Head of caudate nucleus (tissue), 42 donors: ENCODE results near the gene ZBTB5.
"Not testable (repeated sequence)": the region's sequence is repeated elsewhere in the genome, so short reads cannot be mapped to it uniquely, and the experiment has no call there.

Source experiments
- DNase-seq, 42 donors: peaks; one replicate each; pipeline versions ENCODE4 v3.0.0 to v3.0.0-alpha.2; 2020 to 2021; ENCODE audit warnings: mixed read lengths in 7 of 42
- intact Hi-C: fragments of 100-400 bp; cut with DNase I; formaldehyde crosslinking; loops from one replicate; pipeline ENCODE4 v1.15.0; 2022

ZBTB5 gene

DNA sequence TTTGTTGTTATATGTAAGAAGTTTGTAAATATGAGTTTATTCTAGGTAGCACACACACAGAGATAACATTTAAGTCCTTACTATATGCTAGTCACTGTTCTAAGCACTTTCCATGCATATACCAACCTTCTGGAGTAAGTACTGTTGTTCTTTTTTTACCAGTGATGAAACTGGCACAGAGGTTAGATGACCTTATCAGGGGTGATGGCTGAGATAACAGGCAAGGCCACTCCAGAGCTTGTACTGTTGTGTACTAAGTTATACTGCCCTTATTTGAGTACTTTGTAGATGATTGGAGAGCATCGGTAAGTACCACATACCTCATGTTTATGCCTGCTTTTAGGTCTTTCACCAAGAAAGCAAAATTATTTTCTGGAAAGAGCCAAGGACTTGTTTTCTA lies 26.7 kb upstream of the ZBTB5 start:
- intact Hi-C loops = no loop called here
- DNase-seq = no peak

DNA sequence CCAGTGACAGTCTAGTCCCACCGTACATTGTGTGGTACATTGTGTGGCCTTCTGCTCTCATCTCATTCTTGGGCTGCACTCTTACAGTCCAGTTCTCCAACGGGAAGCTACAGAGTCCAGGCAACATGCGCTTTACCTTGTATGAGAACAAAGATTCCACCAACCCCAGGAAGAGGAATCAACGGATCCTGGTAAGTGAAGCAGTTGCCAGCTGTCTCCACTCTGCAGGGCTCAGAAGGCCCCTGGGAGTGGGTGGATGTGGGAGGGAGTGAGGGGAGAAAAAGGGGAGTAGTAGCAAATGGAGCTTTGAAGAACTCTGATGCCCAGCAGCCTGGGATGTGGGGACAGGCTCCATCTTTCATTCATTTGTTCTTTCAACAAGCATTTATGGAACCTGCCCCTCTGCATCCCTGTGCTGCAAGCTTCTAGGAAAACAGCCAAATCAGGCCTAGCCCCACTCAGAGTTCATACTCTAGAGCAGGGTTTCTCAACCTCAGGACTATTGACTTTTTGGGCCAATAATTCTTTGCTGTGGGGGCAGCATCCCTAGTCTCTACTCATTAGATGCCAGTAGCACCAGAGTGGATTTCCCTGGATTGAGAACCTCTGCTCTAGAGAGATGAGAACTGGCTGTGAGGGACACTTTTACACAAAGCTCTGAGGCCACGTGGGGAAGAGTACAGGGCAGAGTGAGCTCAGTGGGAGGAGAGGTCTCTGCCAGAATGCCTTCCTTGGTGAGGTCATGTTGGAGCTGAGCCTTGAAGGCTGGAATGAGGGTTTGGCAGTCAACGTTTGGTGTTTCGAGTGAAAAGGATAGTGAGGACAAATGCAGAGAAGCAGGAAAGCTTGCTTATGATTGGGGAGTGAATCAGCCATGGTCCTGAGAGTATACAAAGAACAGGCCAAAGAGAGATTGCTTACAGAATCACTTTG lies 21.6 kb upstream of the ZBTB5 start:
- intact Hi-C loops = loop anchor here (10.0 kb wide), 2 partner anchors 108 to 418 kb away; partner anchors contain the start of genes SLC25A51 and TOMM5
- DNase-seq = peak in 12 of 42 donors; percentile 25 to 78 (median 54)

DNA sequence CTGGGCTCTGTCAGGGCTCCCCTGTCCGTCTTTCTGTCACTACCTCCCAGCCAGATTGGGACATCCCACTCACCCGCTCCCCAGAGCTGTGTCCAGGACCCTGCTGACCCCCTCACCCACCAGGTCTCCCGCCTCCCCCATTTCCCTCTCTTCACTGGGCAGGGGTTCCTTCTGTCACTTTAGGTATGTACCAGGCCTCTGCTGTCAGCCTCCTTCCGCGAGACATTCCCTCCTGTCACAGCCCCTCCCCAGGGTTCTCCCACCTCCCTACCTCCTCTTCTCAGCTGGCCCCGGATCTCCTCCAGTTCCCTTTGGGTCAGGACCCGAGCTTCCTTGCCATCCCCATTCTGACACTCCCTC lies 21.0 kb upstream of the ZBTB5 start:
- no peak for DNase-seq
- intact Hi-C loops = loop anchor here (10.0 kb wide), 2 partner anchors 109 to 419 kb away; partner anchors contain the start of genes SLC25A51 and TOMM5

DNA sequence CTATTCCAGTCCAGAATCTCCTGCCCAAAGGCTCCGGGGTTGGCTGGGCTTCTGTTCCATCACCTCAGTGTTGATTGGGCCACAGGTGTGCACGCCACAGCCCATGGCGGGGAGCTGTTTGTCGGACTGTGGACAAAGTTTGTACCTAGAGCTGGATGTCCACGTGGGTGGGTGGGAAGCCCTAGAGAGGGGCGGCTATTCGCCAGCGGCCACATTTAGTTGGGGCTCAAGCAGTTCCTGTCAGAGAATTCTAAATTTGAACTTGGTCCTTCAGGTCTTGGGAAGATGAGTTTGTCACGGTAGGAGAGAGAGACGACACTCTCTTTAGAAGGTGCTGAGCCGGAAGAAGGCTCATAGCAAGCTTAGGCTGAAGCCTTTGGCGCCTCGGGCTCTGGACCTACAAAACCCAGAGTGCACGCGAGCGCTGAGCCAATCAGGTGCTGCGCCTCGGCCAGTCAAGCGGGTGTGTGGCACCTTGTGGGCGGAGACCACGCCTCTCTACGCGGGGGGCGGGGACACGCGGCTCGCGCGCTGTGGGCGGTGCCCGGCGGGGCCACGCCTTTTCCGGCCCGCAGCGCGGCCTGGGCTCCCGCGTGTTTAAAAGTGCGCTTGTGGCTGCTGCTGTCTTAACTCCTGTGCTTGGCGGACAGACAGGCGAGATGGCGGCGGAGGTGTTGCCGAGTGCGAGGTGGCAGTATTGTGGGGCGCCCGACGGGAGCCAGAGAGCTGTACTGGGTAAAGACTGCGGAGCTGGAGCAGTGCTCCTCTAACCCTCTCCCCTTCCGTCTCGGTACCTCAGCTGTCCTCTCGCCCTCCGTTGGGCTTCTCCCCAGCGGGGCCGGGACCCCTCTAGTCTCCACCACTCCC lies 20.4 kb upstream of the ZBTB5 start, which contains the start of gene POLR1E:
POLR1E (plus strand) TSS at position 560 of the 867 bp plus-strand sequence; CDS start at position 660, 100 bp downstream.
- peak; percentile 87 to 98 (median 94) for DNase-seq
- intact Hi-C loops = loop anchor here (10.0 kb wide), 2 partner anchors 109 to 419 kb away; partner anchors contain the start of genes SLC25A51 and TOMM5

DNA sequence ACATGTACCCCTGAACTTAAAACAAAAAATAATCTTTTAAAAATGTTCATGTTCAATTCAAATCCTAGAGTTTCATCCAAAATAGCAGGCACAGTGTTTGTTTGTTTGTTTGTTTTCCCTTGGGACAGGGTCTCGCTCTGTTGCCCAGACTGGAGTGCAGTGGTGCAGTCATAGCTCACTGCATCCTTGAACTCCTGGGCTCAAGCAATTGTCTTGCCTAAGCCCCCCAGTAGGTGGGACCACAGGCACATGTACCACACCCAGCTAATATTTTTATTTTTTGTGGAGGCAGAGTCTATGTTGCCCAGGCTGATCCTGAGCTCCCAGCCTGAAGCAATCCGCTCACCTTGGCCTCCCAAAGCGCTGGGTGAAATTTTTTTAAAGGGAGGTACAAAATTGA lies 15.5 kb upstream of the ZBTB5 start:
- no peak for DNase-seq
- intact Hi-C loops = loop anchor here (10.0 kb wide), 2 partner anchors 114 to 424 kb away; partner anchors contain the start of genes SLC25A51 and TOMM5

DNA sequence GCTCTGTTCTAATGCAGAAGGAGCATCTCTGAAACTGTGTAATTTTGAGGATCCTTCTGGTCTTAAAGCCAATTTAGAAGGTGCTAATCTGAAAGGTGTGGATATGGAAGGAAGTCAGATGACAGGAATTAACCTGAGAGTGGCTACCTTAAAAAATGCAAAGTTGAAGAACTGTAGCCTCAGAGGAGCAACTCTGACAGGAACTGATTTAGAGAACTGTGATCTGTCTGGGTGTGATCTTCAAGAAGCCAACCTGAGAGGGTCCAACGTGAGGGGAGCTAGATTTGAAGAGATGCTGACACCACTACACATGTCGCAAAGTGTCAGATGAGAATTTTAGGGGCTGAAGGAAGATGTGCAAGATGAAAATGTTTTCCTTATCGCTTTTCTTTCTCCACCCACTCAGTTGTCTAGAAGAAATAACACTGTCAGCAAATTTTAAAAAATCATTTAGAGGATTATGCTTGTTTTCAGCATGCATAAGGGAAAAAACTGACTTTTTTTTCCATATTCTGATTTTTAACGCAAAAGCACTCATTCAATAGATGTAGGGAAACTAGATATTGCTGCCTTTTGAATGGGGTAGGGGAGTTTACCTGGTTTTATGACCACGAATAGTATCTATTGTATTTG lies 12.9 kb upstream of the ZBTB5 start:
- intact Hi-C loops, DNase-seq: not testable (repeated sequence)

DNA sequence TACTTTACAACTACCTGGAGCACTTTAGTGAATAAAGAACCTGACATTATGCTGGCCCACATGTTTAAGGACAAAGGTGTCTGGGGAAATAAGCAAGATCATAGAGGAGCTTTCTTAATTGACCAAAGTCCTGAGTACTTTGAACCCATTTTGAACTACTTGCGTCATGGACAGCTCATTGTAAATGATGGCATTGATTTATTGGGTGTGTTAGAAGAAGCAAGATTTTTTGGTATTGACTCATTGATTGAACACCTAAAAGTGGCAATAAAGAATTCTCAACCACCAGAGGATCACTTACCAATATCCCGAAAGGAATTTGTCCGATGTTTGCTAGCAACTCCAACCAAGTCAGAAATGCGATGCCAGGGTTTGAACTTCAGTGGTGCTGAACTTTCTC lies 12.2 kb upstream of the ZBTB5 start:
- intact Hi-C loops, DNase-seq: not testable (repeated sequence)

DNA sequence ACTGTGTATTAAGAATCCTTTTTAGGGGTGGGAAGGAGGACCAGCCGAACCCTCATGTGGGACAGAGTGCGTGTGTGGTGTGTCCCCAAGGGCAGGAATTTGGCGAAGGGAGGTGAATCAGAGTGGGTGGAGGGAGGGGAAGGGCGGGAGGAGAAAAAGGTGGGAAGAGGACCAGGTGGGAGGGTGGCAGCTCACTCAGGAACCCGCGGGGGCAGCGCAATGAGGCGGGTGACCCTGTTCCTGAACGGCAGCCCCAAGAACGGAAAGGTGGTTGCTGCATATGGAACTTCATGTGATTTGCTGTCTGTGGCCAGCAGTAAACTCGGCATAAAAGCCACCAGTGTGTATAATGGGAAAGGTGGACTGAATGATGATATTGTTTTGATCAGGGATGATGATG lies 11.7 kb upstream of the ZBTB5 start:
- DNase-seq = peak in 20 of 42 donors; percentile 10 to 71 (median 39)
- intact Hi-C loops = no loop called here

DNA sequence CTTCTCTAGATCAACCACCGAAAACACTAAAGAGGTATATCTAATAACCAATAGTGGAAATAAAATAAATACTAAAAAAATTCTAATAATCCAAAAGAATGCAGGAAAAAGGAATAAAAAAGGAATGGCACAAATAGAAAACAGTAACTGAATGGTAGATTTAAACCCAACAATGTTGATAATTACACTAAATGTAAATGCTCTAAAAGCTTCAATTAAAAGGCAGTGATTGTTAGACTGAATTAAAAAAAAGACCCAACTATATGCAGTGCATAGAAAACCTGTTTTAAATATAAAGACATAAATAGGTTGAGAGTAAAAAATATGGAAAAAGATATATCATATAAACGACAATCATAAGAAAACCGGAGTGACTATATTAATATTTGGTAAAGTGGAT lies 9.2 kb upstream of the ZBTB5 start:
- intact Hi-C loops = no loop called here
- no peak for DNase-seq

DNA sequence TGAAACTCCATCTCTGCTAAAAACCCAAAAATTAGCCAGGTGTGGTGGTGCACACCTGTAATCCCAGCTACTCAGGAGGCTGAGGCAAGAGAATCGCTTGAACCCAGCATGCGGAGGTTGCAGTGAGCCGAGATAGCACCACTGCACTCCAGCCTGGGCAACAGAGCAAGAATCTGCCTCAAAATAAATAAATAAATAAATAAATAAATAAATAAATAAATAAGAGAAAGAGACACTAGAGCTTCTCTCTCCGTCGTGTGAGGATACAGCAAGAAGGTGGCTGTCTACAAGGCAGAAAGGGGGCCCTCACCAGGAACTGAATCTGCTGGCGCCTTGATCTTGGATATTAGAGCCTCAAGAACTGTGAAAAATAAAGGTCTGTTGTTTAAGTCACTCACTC lies 8.7 kb upstream of the ZBTB5 start:
- DNase-seq, intact Hi-C loops: not testable (repeated sequence)

DNA sequence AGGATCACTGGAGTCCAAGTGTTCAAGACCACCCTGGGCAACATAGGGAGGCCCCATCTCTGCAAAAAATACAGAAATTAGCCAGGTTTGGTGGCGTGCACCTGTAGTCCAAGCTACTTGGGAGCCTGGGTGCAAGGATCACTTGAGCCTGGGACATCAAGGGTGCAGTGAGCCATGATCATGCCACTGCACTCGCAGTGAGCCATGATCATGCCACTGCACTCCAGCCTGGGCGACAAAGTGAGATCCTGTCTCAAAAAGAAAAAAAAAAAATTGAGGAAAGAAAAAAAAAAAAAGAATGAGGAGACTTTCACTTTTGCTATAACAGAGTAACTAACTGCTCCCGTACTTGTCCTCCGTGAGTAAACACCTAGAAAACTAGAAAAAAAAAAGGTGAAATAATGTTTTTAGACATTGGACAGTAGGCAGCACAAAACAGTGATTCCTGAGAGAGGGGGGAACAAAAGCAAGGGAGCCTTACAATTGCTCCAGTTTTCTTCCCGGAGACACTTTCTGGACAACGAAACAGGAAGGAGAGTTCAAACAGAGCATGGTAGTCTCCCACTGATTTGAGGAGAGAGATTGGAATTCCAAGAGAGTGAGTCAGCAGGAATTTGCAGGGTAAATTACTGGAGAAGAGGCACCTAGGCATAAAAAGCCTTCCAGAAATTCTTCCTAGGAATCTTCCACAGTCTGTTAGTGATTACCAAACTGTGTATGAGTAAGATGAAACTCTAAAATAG lies 6.9 kb upstream of the ZBTB5 start:
- intact Hi-C loops = no loop called here

DNA sequence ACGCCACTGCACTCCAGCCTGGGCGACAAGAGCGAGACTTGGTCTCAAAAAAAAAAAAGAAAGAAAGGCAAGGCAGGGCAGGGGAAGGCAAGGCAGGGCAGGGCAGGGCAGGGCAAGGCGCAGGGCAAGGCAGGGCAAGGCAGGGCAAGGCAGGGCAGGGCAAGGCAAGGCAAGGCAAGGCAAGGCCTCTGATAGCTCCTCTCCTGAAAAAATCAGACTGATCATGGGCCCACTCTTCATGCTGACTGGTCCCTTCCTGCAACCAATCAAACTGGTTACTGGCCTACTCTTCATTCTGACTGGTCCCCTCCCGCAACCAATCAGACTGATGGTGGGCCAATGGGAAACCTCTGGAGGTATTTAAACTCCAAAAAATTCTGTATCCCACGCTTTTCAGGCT lies 3.4 kb upstream of the ZBTB5 start:
- intact Hi-C loops = no loop called here
- no peak for DNase-seq

More for the DNA sequence above, 6.9 kb upstream of the ZBTB5 start:
- DNase-seq = peak in 5 of 42 donors; percentile 20 to 45 (median 29)

DNA sequence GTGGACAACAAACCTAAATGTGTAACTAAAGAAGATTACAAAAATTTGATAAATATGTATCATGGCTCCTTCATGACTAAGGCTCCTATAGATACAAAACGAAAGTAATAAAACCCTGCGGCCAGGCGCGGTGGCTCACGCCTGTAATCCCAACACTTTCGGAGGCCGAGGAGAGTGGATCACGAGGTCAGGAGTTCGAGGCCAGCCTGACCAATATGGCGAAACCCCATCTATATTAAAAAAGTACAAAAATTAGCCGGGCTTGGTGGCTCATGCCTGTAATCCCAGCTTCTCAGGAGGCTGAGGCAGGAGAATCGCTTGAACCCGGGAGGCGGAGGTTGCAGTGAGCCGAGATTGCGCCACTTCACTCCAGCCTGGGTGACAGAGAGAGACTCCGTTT lies 2.3 kb upstream of the ZBTB5 start:
- intact Hi-C loops, DNase-seq: not testable (repeated sequence)

DNA sequence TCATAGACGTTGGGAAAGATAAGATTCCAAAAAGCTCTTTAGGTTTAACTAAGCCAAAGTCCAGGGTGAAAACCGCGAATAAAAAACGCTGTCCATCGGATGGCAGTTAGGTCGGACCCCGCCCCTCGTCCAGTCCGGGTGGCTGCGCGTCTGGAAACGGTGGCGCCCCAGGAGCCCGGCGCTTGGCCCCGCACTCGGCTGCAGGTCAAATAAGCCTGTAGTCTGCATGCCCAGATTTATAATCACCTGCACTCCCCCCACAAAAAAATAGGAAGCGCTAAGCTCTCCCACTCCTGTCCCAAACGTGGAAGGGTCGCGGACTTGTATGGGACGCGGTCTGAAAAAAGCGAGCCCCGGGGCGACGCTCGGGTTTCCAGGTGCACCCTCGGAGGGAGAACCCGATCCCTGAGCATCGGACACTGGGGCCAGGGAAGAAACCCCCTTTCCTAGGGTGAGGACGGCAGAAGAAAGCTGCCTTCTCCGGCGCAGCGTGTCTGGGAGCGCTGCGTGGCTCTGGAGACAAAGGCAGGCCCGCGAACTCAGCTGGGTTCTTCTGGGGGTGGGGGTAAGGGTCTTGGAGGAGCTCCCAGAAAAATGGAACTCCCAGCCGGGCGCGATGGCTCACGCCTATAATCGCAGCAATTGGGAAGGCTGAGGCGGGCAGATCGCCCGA lies 923 bp upstream of the ZBTB5 start:
- DNase-seq = peak; percentile 16 to 87 (median 70)
- intact Hi-C loops = no loop called here

DNA sequence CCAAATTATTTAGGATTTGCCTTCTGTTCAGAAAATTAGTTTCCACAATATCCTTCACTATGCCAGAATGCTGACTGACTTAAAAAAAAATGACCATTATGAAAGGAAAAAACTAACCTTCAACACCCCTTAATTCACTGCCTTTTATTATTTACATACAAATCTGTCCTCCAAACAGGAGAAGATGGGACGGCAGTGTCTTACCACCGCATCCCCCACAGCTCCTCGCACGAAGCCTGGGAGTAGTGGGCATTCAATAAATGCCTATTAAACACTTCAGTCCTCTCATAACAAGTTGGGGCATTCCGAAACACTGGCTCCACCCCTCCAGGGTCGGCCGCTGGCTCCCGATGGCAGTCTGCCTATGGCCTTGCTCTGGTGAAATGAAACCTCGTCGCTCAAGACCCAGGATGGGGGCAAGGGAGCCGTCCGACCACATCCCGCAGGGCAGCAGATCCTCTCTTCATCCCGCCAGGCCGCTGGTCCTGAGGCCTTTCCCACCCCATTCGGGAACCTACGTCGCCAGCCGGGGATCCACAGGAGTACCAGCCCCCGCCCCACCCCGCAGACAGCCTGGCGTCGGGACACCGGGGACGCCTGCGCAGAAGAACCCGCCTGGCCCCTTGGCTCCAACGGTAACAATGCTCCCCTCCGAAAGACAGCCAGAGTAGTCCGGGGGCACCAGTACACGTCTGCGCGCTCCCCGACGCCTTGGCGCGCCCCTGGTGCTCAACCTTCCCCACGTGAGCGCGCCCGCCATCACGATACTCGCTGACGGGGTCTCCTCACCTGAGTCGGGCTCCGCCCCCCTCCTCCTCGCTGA lies 613 bp downstream of the ZBTB5 start:
- intact Hi-C loops = loop anchor here (2.0 kb wide), 1 partner anchor 42 kb away; the partner anchor contains the start of gene GRHPR
- peak in 34 of 42 donors; percentile 30 to 89 (median 76) for DNase-seq

DNA sequence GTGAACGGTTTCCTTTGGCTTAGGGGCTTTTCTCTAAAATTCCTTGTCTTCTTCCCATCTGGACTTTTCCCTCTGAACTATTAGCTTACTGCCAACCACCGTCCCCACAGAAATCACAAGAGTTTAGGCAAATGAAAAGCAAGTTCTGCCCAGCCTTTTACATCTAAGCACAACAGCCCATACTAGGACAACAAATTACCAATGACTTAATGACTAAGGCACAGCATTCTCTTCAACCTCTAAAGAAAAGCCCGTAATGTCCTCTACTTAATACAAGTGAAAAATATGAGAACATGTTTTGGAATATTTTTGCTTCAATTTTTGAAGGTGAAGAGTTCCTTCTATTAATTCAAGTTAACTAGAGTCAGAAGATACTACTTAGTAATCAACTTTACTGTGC lies 1.2 kb downstream of the ZBTB5 start:
- intact Hi-C loops = loop anchor here (2.0 kb wide), 1 partner anchor 41 kb away; the partner anchor contains the start of gene GRHPR
- DNase-seq = no peak

DNA sequence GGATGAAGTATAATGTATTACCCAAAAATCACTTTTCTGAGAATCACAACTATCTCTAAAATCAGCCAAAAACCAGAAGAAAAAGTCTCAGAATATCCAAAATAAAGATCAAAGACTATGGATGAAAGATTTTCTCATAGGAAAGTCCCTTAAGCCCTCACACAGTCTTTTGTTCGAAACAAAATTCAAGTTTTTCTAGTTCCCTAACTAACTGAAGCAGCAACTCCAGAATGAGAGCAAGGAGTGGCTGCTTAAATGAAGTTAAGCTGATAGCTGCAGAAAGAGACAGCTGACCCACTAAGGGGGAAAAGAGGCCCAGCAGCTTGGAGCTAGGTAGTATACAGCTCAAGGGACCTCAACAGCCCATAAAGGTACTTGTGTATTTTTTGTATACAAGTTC lies 8.4 kb downstream of the ZBTB5 start:
- DNase-seq = no peak

More for the DNA sequence above, 8.4 kb downstream of the ZBTB5 start:
- intact Hi-C loops = no loop called here
